ENCODE measurements around the gene CEP63.

DNA sequence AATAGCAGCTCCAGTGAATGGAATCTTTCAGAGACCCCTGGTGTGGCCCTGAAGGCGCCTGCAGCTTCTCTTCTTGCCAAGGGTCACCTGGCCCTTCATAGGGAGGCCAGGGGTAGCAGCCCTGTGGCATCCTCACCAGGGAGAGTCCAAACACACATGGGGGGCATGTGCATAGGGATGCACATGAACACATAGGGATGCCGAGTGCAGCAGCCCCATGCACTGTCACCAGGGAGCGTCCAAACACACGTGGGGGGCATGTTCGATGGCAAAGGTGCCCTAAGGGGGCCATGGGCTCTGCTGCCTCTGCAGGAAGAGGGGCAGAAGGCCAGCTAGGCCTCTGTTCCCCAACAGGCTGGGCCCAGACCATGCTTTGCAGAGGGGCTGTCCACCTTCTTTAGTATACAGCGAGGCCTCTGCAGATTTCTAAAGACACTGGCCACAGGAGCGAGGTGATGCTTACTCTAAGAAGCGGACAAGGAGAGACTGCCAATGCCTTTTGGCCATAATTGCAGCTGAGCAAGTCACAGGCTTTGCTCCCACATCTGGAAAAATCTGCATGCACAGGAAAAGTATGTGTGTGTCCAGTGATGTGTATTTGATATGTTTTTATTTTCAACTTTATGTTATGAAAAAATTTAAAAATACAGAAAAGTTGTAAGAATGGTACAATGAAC is 21.0 kb upstream of the CEP63 start:
- no peak for TF ChIP-seq POLR2A (IDR thresholded peaks at IDR 0.05)
- TF ChIP-seq, protein P1, sequence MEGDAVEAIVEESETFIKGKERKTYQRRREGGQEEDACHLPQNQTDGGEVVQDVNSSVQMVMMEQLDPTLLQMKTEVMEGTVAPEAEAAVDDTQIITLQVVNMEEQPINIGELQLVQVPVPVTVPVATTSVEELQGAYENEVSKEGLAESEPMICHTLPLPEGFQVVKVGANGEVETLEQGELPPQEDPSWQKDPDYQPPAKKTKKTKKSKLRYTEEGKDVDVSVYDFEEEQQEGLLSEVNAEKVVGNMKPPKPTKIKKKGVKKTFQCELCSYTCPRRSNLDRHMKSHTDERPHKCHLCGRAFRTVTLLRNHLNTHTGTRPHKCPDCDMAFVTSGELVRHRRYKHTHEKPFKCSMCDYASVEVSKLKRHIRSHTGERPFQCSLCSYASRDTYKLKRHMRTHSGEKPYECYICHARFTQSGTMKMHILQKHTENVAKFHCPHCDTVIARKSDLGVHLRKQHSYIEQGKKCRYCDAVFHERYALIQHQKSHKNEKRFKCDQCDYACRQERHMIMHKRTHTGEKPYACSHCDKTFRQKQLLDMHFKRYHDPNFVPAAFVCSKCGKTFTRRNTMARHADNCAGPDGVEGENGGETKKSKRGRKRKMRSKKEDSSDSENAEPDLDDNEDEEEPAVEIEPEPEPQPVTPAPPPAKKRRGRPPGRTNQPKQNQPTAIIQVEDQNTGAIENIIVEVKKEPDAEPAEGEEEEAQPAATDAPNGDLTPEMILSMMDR (IDR thresholded peaks at IDR 0.05), result no peak

Data from breast epithelium (tissue), 3 donors.